TTC549 (cell line): ENCODE results near the gene RABGGTA.

Experiments
- FAIRE-seq: peaks from 2 replicates; lab custom pipeline; 2012; peaks lifted over from hg19 to GRCh38; lab: Jason Lieb, UNC

RABGGTA gene

GRCh38 chr14:24278424-24278823 is 7.0 kb upstream of the RABGGTA start:
- FAIRE-seq: no peak

DNA sequence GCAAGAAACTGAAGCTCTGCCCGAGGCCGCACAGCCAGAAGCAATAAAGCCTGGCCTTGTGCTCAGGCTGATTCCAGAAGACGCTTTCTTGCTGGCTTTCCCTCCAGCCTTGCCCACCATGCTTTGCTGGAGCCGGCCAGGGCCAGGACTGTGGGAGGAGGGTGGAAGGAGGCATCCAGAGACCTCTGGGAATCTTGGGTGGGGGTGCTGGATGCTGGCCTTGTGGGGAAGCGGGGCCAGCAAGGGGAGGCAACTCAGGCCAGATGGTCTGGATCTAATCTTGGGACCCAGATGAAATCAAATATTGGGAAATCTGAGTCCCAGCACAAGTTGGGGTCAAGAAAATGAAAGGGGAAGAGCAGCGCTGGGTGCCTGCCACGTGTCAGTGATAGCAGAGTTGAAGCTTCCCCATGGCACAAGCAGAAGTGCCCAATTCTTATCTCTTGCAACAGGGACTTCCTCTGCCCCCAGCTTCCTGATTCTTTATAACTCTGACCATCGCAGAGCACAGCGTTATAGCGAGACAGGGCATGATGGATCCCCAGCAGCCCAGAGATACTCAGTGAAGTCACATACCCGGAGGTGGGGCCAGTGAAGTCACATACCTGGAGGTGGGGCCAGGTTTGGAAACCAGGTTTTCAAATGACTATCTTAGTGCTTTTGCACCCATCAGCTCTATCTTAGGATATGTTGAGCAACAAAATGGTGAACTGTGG is 6.4 kb upstream of the RABGGTA start:
- no peak for FAIRE-seq

DNA sequence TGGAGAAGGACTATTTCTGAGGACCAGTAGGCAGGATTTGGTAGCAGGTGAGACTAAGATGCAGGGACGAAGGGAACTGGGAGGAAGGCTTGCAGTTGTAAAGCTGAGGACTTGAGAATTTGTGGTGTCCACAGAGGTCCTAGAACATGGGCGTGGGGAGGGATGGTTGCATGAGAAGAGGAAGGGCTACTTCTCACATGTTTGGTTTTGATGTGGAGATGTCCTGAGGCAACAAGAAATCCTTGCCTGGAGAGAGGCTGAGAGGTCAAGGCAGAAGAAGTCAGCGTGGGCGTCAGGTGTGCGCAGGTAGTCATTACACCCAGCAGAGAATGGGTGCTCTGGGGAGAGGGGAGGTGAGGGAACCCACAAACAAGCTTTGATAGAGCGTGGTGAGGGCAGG is 5.7 kb upstream of the RABGGTA start:
- no peak for FAIRE-seq

DNA sequence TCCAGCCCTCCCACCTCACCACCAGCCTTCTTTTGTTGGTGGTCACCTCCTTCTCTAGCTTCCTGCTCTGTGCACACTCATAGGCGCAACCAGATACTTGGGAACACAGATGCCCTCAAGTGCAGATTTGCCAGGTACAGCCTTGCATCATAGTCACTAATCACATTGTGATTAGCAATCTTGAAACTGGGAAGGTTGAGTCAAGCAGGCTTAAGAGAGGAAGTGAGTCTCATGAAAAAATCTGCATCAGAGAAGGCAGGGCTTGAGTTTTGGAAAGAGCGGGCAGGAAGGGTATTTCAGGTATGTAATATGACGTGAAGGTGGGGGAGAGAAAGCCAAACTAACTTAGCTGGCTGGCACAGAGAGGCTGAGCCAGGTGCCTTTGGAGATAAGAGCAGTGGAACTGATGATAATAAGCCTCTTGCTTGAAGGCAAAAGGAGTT is 2.7 kb upstream of the RABGGTA start:
- FAIRE-seq: no peak

DNA sequence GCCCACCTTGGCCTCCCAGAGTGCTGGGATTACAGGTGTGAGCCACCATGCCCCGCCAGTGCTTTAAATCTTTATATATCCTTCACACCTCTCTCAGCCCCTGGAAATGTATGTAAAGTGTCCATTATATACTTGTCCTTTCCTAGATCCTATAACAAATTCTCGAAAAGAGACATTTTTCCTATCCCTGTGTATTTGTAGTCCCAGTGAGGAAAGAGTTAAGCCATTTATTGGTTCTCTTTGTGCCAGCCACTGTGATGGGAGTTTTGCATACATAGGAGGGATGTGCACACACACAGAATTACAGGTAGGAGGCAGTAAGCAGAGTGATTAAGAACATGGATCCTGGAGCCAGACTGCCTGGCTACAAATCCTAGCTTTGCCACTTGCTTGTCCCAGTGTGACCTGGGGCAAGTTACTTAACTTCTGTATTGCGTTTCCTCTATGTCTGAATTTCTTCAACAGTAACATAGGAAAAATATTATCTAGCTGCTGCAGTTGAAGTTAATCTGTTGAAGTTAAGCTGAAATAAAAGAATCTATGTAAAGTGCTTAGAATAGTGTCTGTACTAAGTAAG is 2.1 kb upstream of the RABGGTA start:
- FAIRE-seq: no peak

DNA sequence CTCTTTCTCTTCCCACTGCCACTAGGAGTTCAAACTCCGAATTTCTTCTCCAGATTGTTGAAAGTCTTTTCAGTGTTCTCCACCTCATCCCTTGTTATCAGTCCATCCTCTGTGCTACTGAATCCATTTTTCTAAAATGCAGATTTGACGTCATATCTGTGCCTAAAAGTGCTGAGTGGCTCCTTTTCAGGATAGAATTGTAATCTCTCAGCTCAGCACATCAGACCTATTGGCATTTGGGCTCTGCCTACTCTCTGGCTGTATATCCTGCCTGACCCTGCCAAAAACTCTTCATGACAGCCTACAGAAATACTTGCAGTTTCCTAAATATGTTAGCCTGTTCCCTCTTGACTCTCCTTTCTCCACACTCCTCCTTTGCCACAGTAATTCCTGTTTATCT is 1.1 kb upstream of the RABGGTA start:
- no peak for FAIRE-seq

DNA sequence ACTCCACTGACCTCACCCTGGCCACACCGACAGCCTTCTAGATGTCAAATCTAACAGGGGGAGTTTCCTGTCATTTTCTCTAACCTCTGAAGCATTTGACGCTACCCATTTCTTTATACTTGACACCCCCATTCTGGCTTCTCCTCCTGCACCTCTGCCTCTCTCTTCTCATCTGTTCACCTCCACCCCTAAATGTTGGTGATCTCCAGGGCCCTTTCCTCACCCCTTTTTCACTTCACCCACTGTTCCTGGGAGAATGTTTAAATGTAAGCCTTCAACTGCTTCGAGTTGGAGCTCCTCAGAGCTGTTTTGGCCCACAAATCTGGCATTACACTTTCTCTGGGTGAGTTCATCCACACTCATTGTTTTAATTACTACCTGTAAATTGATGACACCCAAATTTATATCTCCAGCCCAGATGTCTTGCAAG is 452 bp upstream of the RABGGTA start:
- no peak for FAIRE-seq

GRCh38 chr14:24270537-24271133 is 762 bp downstream of the RABGGTA start:
- FAIRE-seq: no peak

GRCh38 chr14:24269910-24270536 is 1.4 kb downstream of the RABGGTA start:
- FAIRE-seq: no peak

GRCh38 chr14:24269368-24269767 is 2.0 kb downstream of the RABGGTA start:
- FAIRE-seq: no peak

GRCh38 chr14:24268225-24268624 is 3.2 kb downstream of the RABGGTA start:
- no peak for FAIRE-seq

DNA sequence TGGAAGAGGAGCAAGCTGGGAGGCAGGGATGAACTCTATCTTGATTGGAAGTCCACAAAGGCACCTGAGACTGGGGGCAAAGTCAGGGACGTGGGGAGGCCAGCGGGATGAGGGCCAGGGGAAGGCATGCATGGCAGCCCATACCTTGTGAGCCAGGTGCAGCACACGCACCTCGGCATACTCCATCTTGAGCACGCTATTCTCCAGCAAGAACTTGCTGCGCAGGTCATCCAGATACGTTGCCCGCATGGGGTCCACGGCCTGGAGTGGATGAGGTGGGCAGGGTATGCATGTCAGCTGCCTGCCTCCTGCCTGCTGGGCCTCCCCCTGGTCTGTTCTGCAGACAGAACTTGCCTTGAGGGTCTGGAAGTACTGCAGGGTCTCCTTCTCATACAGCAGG is 3.9 kb downstream of the RABGGTA start:
- FAIRE-seq: no peak

DNA sequence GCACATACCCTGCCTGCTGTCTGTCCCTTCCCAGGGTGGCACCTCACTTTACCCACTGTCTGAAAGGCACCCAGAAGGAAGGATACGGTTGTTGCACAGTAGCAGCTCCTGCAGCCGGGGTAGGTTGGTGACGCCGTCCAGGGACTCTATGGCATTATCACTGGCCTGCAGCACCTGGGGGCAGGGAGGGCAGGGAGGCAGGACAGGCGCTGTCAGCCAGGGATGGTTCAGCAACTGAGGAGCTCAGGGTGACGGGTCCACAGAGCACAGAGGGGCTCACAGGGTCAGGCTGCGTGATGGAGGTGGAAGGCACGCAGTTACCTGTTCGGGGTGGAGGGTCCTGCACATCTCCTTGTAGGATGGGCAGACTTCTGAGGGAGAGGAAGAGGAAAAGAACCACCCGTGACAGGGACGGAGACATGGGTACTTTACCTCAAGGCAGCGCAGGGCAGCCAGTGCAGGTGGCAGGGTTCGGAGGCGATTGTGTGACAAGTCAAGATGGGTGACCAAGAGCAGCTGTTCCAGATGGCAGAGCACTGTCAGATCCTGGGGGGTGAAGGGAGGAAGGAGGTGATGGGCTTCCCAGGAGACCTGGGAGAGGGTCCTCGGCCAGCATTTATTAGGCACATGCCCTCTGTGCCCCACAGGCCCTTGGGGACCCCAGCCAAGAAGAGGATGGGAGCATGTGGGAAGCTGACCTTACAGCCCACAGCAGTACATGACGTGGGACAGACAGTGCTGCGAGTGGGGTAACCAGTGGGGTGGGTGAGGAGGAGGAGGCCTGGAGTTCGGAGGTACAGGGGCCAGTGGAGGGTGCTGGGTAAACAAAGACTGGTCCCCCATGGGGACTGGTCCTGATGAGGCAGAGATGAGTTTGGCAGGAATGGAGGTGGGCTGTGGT is 4.8 kb downstream of the RABGGTA start:
- FAIRE-seq: no peak

- no peak for FAIRE-seq
Observed at GRCh38 chr14:24264298-24264697, 7.1 kb downstream of the RABGGTA start.

DNA sequence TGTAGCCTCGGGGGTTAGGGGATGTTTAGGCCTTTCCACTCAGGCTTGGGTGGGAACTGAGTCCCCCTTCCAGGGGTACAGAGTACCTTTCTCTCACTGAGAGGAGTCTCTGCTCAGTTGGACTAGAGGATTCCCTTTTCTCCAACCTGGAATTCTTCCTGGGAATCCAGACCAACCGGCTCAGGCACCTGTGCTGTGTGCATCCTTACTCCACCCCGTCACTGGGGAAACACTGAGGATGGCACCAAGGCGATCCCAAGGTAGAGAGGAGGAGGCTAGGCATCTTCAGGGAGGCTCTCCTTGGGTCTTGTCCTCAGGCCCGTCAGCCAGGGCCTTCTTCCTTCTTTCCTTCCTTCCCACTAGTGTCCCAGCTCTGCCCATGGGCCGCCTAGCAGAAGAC is 7.5 kb downstream of the RABGGTA start:
- FAIRE-seq: no peak

DNA sequence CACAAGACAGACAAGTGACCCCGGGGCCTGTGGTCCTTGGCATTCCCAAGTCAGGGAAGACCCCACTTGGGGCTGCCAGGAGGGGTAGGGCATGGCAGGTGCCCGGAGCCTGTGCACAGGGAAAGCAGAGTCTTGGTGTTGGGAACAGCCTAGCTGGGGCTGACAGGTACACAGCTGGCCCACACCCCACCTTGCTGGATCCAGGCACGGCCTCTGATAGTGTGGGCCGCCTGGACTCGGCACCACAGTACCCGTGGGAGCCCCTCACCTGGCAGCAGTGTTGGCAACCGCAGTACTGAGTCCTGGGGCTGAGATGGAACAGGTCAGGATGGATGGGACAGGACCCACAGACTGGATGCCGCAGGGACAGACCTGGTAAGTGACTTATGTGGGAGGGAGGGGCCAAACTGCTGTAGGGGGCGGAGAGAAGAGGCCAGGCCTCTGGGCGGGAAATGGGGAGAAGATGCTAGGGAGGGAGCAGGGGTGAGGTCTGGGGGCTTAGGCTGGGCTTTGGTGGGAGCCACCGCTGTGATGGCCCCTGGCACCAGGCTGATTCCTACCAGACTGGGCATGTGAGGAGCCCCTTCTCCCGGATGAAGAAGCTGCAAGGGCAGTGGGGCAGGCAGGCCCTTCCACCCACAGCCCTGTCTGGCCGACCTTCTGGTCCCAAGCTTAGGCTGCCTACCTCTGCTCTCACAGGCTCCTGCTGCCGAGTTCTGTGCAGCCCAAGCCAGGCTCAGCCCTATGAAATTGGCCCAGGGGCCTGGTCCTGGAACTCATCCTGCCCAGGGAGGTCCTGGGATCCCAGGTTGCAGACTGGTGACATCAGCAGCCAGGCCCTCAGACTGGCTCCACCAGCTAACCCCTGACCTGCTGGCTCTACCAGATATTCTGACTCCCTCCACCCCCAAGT is 8.3 kb downstream of the RABGGTA start, which contains the start of gene TGM1:
Gene TGM1, minus strand, starts transcription at position 357 of the 913 bp plus-strand sequence. CDS start 825 bp downstream, outside the sequence.
- FAIRE-seq: no peak

- FAIRE-seq: no peak
Observed at GRCh38 chr14:24261969-24262327, 9.4 kb downstream of the RABGGTA start.

DNA sequence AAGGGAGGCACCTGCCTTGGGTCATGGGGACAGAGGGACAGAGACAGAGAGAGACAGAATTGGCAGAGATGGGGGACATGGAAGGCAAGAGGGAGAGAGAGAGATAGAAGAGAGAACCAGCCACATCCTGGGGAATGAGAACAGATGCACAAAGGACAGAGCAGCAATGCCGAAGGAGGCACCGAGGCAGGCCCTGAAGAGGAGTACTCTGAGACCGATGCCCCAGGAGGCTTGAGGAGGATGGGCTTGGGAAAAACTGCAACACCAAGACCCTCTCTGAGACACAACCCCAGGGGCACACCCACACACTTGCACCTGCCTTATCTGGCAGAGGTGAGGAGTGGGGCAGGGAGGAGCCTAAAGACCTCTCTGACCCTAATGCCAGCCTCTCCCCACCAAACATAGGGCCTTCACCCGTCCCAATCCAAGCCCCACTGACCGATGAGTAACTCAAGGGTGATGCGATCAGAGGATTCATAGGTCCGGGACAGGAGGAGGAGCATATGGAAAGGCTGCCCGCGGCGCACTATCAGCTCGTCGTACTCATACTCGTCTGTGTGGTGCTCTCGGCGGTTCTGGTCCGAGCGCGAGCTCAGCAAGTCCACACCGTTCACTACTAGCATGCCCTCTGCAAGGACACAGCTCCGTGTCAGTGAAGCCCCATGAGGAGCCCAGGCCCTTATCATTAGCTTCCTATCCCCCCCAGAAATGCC is 10.0 kb downstream of the RABGGTA start:
- FAIRE-seq: no peak

- no peak for FAIRE-seq
Observed at GRCh38 chr14:24260780-24261157, 10.6 kb downstream of the RABGGTA start.

GRCh38 chr14:24260026-24260779 is 11.2 kb downstream of the RABGGTA start:
- no peak for FAIRE-seq
